ENCODE results near the gene ORC3.
"Not testable (repeated sequence)": the region's sequence is repeated elsewhere in the genome, so short reads cannot be mapped to it uniquely, and the experiment has no call there.

- not testable (repeated sequence) for TF ChIP-seq POLR2A, CTCF (IDR thresholded peaks at IDR 0.05)
These were observed 96.8 kb downstream of the ORC3 start for GRCh38 chr6:87686636-87687205.

Data from sigmoid colon (tissue), 3 donors.